Measurements from ENCODE around the gene SEMA4G.

GRCh38 chr10:100967332-100967731 lies 2.0 kb upstream of the SEMA4G start:
- TF ChIP-seq POLR2A (IDR thresholded peaks at IDR 0.05; ENCODE audit: borderline replicate concordance, extremely low read depth, insufficient read depth, insufficient read length) = no peak
- TF ChIP-seq, protein P1, sequence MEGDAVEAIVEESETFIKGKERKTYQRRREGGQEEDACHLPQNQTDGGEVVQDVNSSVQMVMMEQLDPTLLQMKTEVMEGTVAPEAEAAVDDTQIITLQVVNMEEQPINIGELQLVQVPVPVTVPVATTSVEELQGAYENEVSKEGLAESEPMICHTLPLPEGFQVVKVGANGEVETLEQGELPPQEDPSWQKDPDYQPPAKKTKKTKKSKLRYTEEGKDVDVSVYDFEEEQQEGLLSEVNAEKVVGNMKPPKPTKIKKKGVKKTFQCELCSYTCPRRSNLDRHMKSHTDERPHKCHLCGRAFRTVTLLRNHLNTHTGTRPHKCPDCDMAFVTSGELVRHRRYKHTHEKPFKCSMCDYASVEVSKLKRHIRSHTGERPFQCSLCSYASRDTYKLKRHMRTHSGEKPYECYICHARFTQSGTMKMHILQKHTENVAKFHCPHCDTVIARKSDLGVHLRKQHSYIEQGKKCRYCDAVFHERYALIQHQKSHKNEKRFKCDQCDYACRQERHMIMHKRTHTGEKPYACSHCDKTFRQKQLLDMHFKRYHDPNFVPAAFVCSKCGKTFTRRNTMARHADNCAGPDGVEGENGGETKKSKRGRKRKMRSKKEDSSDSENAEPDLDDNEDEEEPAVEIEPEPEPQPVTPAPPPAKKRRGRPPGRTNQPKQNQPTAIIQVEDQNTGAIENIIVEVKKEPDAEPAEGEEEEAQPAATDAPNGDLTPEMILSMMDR (IDR thresholded peaks at IDR 0.05 in 2 of 3, conservative IDR thresholded peaks at IDR 0.05 in 1 of 3; ENCODE audit: borderline replicate concordance in 1 of 3, insufficient read depth in 1 of 3, low read depth in 2 of 3, low read length in 2 of 3) = no peak
- no peak for TF ChIP-seq CEBPB (IDR thresholded peaks at IDR 0.05; ENCODE audit: low read depth)
- no peak for TF ChIP-seq EZH2phosphoT487 (IDR thresholded peaks at IDR 0.05; ENCODE audit: borderline replicate concordance)
- TF ChIP-seq ZBTB33 (IDR thresholded peaks at IDR 0.05; ENCODE audit: extremely low read depth, insufficient replicate concordance, low read length) = no peak
- no peak for TF ChIP-seq ATF3 (IDR thresholded peaks at IDR 0.05)
- no peak for TF ChIP-seq JUND (IDR thresholded peaks at IDR 0.05)
- no peak for TF ChIP-seq POLR2AphosphoS5 (IDR thresholded peaks at IDR 0.05; ENCODE audit: low read depth, low read length)
- no peak for TF ChIP-seq EZH2 (IDR thresholded peaks at IDR 0.05)
- TF ChIP-seq, protein P2, sequence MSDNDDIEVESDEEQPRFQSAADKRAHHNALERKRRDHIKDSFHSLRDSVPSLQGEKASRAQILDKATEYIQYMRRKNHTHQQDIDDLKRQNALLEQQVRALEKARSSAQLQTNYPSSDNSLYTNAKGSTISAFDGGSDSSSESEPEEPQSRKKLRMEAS (IDR thresholded peaks at IDR 0.05) = no peak
- TF ChIP-seq, protein P3, sequence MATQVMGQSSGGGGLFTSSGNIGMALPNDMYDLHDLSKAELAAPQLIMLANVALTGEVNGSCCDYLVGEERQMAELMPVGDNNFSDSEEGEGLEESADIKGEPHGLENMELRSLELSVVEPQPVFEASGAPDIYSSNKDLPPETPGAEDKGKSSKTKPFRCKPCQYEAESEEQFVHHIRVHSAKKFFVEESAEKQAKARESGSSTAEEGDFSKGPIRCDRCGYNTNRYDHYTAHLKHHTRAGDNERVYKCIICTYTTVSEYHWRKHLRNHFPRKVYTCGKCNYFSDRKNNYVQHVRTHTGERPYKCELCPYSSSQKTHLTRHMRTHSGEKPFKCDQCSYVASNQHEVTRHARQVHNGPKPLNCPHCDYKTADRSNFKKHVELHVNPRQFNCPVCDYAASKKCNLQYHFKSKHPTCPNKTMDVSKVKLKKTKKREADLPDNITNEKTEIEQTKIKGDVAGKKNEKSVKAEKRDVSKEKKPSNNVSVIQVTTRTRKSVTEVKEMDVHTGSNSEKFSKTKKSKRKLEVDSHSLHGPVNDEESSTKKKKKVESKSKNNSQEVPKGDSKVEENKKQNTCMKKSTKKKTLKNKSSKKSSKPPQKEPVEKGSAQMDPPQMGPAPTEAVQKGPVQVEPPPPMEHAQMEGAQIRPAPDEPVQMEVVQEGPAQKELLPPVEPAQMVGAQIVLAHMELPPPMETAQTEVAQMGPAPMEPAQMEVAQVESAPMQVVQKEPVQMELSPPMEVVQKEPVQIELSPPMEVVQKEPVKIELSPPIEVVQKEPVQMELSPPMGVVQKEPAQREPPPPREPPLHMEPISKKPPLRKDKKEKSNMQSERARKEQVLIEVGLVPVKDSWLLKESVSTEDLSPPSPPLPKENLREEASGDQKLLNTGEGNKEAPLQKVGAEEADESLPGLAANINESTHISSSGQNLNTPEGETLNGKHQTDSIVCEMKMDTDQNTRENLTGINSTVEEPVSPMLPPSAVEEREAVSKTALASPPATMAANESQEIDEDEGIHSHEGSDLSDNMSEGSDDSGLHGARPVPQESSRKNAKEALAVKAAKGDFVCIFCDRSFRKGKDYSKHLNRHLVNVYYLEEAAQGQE (IDR thresholded peaks at IDR 0.05; ENCODE audit: low read depth) = no peak
- TF ChIP-seq ZFX (IDR thresholded peaks at IDR 0.05) = no peak
- no peak for TF ChIP-seq SP1 (IDR thresholded peaks at IDR 0.05; ENCODE audit: low read depth)
- TF ChIP-seq RAD21 (IDR thresholded peaks at IDR 0.05; ENCODE audit: low read depth) = no peak

All from HCT116 (cell line).